Measurements from ENCODE around the gene ETS1. TPM values are rescaled to one million over a fixed set of nuclear protein-coding genes. Genes with fewer than 3 reads are reported as not detected.

The ETS1 gene
- total RNA-seq, 6 experiments from 2014 or later = 14.2 to 37.2 (median 23.3) TPM

- Histone ChIP-seq H3K27me3 (no peaks in the 10 kb centered on the region), H3K4me1 (peaks cover 0 to 9% (median 0%) of the 10 kb centered on the region in 4 donors), H3K27ac (no peak overlapping the region), H3K36me3 (no peaks in the 10 kb centered on the region), H3K4me3 (no peak overlapping the region), H3K9me3 (no peaks in the 10 kb centered on the region)
- ATAC-seq (no peak), DNase-seq (no peak)
- no peak for TF ChIP-seq CTCF (IDR thresholded peaks at IDR 0.05)
- 80% methylated on average over 1 of the region's 4 CpGs for WGBS (ENCODE audit: insufficient coverage, low coverage, low lambda C conversion rate, missing lambda C conversion rate)
- intact Hi-C loops (cut with DNase I) = no loop called here
These were observed 167.1 kb downstream of the ETS1 start for GRCh38 chr11:128420265-128420664.

GRCh38 chr11:128419012-128419767 lies 168.2 kb downstream of the ETS1 start:
- H3K9me3 ChIP-seq = no peaks in the 10 kb centered on the region
- TF ChIP-seq CTCF (IDR thresholded peaks at IDR 0.05) (no peak), POLR2A (IDR thresholded peaks at IDR 0.05) (no peak)
- intact Hi-C loops (cut with DNase I) = no loop called here
- ATAC-seq (no peak), DNase-seq (no peak)
- 65% methylated on average over 6 of the region's 7 CpGs for WGBS (ENCODE audit: insufficient coverage, low coverage, low lambda C conversion rate, missing lambda C conversion rate)
- H3K36me3 ChIP-seq = no peaks in the 10 kb centered on the region
- H3K4me1 ChIP-seq = no peaks in the 10 kb centered on the region
- no peak overlapping the region for H3K4me3 ChIP-seq
- H3K27me3 ChIP-seq = no peaks in the 10 kb centered on the region
- no peak overlapping the region for H3K27ac ChIP-seq

GRCh38 chr11:128417607-128418324 lies 169.6 kb downstream of the ETS1 start:
- DNase-seq = no peak
- Histone ChIP-seq H3K27me3 (no peaks in the 10 kb centered on the region), H3K27ac (peak overlapping the region in 1 of 3 donors; percentile 14), H3K4me3 (no peak overlapping the region), H3K36me3 (no peaks in the 10 kb centered on the region), H3K9me3 (no peaks in the 10 kb centered on the region), H3K4me1 (no peaks in the 10 kb centered on the region)
- peak; percentile 37 to 66 (median 58) for ATAC-seq
- TF ChIP-seq CTCF (IDR thresholded peaks at IDR 0.05) (no peak), POLR2A (IDR thresholded peaks at IDR 0.05) (no peak)
- WGBS (ENCODE audit: insufficient coverage, low coverage, low lambda C conversion rate, missing lambda C conversion rate) = 62% methylated on average over 5 of the region's 5 CpGs
- intact Hi-C loops (cut with DNase I) = no loop called here

- WGBS (ENCODE audit: insufficient coverage, low coverage, low lambda C conversion rate, missing lambda C conversion rate) = 53% methylated on average over 1 of the region's 1 CpG
- no peak for ATAC-seq
- no peak for DNase-seq
- intact Hi-C loops (cut with DNase I) = no loop called here
- H3K4me1 ChIP-seq = no peaks in the 10 kb centered on the region
- peak overlapping the region in 1 of 3 donors; percentile 14 for H3K27ac ChIP-seq
- no peak overlapping the region for H3K4me3 ChIP-seq
- no peaks in the 10 kb centered on the region for H3K36me3 ChIP-seq
- no peak for TF ChIP-seq CTCF (IDR thresholded peaks at IDR 0.05)
- TF ChIP-seq POLR2A (IDR thresholded peaks at IDR 0.05) = no peak
- H3K27me3 ChIP-seq = no peaks in the 10 kb centered on the region
- H3K9me3 ChIP-seq = no peaks in the 10 kb centered on the region
These were observed 170.4 kb downstream of the ETS1 start for GRCh38 chr11:128416976-128417375.
